Urinary bladder (tissue), 4 donors: Measurements from ENCODE around the gene LRRC71. TPM values are rescaled to one million over a fixed set of nuclear protein-coding genes. Genes with fewer than 3 reads are reported as not detected.

ENCODE experiments used
- DNase-seq: peaks from one replicate; pipeline ENCODE4 v3.0.0-alpha.2; 2015; ENCODE audit errors: extremely low spot score
- H3K27ac ChIP-seq: one replicate; pipeline ENCODE4 v1.5.1; 2013; ENCODE audit warnings: low read depth, mild to moderate bottlenecking, moderate library complexity
- H3K36me3 ChIP-seq: one replicate; pipeline ENCODE4 v1.6.1; 2013; ENCODE audit warnings: mild to moderate bottlenecking, moderate library complexity; ENCODE audit not compliant: insufficient read depth
- H3K4me1 ChIP-seq: one replicate; pipeline ENCODE4 v1.6.1; 2013; ENCODE audit warnings: mild to moderate bottlenecking, moderate library complexity; ENCODE audit not compliant: insufficient read depth
- H3K4me3 ChIP-seq: one replicate; pipeline ENCODE4 v1.5.1; 2013; ENCODE audit warnings: low read depth, low read length
- WGBS: extraction: QIAGEN DNeasy Blood & Tissue Kit; methylation state at CpG from one replicate; pipeline ENCODE4 v1.1.7; 2013; 5-methylcytosine and 5-hydroxymethylcytosine counted together
- polyA plus RNA-seq: library from polyadenylated mRNA; stranded (reverse); fragments of 200-250 nt; gene quantifications from one replicate; pipeline ENCODE4 v1.2.3, GENCODE V29; 2013
- total RNA-seq: library from RNA; depleted of rRNA; stranded (reverse); fragments of >200 nt; gene quantifications from one replicate; pipeline ENCODE4 v1.2.3, GENCODE V29; 2014
- donor health status: healthy with polysubstance abuse.
- donor health status: healthy.

LRRC71 gene
- total and polyA plus RNA-seq, 2 donors, result 0.16 TPM; not detected in 1

DNA sequence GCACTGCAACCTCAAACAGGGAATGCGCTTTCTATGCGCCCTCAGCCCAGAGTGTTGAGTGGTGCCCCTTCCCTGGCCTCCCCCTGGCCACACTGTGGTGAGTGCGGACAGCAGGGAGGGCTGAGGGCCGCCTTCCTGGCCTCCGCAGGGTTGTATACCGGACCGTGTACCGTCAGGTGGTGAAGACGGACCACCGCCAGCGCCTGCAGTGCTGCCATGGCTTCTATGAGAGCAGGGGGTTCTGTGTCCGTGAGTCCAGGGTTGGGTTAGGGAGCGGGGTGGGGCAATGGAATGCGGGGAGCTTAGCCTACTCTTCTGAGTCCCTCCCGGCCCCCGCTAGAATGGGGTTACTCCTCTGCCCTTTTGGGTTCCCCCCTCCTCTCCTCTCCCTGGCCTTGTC, 15.3 kb upstream of the LRRC71 start:
- no peaks in the 10 kb centered on the region for H3K4me1 ChIP-seq
- no peak for DNase-seq
- H3K4me3 ChIP-seq, result no peak overlapping the region
- 87% methylated on average over 16 of the region's 16 CpGs for WGBS
- no peak overlapping the region for H3K27ac ChIP-seq
- no peaks in the 10 kb centered on the region for H3K36me3 ChIP-seq

DNA sequence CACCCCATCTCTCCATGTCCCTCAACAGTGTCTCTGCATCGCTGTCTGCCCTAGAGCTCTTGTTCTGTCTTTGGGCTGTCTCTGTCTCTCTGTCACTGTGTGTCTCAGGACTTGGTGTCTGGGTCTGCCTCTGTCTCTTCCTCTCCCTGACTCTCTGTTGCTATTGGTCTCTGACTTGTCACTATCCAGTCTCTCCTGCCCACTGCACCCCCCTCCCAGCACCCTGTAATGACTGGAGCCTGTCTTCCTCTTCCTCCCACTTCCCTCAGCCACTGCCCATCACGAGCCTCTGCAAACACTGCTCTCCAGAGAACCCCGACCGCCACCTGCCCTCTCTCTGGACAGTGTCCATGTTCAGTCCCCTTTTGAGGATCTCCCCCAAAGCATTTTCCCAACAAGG, 14.8 kb upstream of the LRRC71 start:
- 72% methylated on average over 4 of the region's 4 CpGs for WGBS
- no peaks in the 10 kb centered on the region for H3K36me3 ChIP-seq
- H3K4me1 ChIP-seq, result no peaks in the 10 kb centered on the region
- H3K4me3 ChIP-seq, result no peak overlapping the region
- no peak for DNase-seq
- no peak overlapping the region for H3K27ac ChIP-seq

DNA sequence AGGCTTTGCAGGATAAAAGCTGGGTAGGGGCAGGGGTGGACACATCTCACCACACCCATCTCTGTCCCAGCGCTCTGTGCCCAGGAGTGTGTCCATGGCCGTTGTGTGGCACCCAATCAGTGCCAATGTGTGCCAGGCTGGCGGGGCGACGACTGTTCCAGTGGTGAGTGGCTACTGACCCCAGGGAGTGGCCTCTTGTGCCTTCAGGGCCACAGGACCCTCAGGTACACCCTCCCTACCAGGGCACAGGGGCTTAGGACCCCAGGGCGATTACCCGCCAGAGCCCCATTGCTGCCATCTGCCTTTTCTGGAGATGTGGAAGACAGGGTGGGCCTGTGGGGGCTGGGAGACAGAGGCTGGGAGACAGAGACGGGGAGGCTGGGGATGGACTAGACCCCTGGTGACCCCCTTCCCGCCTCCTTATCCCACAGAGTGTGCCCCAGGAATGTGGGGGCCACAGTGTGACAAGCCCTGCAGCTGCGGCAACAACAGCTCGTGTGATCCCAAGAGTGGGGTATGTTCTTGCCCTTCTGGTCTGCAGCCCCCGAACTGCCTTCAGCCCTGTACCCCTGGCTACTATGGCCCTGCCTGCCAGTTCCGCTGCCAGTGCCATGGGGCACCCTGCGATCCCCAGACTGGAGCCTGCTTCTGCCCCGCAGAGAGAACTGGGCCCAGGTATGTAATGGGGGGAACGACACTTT, 14.1 kb upstream of the LRRC71 start:
- Histone ChIP-seq H3K27ac (no peak overlapping the region), H3K4me3 (no peak overlapping the region), H3K36me3 (no peaks in the 10 kb centered on the region), H3K4me1 (no peaks in the 10 kb centered on the region)
- DNase-seq, result no peak
- 94% methylated on average over 16 of the region's 16 CpGs for WGBS

DNA sequence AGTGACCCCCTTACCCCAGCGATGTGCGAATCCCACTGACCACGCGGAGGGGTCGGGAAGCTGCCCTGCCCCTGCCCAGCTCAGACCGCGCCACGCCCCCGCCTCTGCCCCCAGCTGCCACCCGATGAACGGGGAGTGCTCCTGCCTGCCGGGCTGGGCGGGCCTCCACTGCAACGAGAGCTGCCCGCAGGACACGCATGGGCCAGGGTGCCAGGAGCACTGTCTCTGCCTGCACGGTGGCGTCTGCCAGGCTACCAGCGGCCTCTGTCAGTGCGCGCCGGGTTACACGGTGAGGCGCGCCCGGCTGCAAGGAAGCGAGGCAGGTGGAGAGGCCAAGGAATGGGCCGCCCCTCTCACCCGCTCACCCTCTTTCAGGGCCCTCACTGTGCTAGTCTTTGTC, 11.9 kb upstream of the LRRC71 start:
- Histone ChIP-seq H3K4me1 (no peaks in the 10 kb centered on the region), H3K4me3 (no peak overlapping the region), H3K27ac (no peak overlapping the region), H3K36me3 (no peaks in the 10 kb centered on the region)
- DNase-seq, result no peak
- 75% methylated on average over 29 of the region's 29 CpGs for WGBS

DNA sequence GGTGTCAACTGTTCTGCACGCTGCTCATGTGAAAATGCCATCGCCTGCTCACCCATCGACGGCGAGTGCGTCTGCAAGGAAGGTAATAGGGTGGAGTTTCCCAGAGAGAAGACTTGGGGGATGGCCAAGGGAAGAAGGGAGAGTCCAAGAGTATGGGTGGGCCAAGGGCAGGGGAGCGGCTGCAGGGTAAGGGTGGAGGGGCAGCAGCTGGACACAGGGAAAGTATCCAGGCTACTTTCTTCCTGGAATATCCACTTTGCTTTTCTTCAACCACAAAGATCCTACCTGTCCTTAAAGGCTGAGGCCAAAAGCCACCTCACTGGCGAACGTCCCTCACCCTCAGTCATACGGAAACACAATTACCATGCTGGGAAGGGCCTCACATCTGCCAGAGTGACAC, 11.5 kb upstream of the LRRC71 start:
- DNase-seq, result no peak
- Histone ChIP-seq H3K27ac (no peak overlapping the region), H3K4me1 (no peaks in the 10 kb centered on the region), H3K4me3 (no peak overlapping the region), H3K36me3 (no peaks in the 10 kb centered on the region)
- WGBS, result 65% methylated on average over 10 of the region's 10 CpGs

DNA sequence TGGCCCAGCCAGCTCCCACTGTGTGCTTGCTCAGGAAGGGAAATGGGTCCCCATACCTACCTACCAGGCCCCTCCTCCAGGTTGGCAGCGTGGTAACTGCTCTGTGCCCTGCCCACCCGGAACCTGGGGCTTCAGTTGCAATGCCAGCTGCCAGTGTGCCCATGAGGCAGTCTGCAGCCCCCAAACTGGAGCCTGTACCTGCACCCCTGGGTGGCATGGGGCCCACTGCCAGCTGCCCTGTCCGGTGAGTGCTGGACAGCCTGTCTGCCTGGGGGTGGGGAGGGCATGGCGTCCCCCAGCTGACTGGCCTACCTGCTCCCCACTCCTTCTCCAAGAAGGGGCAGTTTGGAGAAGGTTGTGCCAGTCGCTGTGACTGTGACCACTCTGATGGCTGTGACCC, 10.8 kb upstream of the LRRC71 start:
- H3K4me3 ChIP-seq, result no peak overlapping the region
- 82% methylated on average over 5 of the region's 5 CpGs for WGBS
- no peaks in the 10 kb centered on the region for H3K4me1 ChIP-seq
- no peaks in the 10 kb centered on the region for H3K36me3 ChIP-seq
- no peak for DNase-seq
- no peak overlapping the region for H3K27ac ChIP-seq

DNA sequence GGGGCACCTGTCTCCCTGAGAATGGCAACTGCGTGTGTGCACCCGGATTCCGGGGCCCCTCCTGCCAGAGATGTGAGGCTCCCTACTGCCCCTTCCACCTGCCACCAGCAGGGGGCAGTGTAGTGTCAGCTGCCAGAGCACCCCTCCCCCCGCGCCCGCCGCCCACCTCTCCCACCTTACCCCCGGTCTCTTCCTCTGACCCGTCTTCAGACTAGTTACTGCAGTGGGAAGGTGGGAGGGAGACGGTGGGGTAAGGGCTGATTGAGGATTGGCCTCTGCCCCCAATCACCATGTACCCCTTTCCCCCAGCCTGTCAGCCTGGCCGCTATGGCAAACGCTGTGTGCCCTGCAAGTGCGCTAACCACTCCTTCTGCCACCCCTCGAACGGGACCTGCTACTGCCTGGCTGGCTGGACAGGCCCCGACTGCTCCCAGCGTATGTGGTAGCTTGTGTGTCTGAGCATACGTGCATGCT, 10.1 kb upstream of the LRRC71 start:
- DNase-seq, result no peak
- Histone ChIP-seq H3K4me1 (no peaks in the 10 kb centered on the region), H3K27ac (no peak overlapping the region), H3K36me3 (no peaks in the 10 kb centered on the region), H3K4me3 (no peak overlapping the region)
- WGBS, result 49% methylated on average over 18 of the region's 18 CpGs

DNA sequence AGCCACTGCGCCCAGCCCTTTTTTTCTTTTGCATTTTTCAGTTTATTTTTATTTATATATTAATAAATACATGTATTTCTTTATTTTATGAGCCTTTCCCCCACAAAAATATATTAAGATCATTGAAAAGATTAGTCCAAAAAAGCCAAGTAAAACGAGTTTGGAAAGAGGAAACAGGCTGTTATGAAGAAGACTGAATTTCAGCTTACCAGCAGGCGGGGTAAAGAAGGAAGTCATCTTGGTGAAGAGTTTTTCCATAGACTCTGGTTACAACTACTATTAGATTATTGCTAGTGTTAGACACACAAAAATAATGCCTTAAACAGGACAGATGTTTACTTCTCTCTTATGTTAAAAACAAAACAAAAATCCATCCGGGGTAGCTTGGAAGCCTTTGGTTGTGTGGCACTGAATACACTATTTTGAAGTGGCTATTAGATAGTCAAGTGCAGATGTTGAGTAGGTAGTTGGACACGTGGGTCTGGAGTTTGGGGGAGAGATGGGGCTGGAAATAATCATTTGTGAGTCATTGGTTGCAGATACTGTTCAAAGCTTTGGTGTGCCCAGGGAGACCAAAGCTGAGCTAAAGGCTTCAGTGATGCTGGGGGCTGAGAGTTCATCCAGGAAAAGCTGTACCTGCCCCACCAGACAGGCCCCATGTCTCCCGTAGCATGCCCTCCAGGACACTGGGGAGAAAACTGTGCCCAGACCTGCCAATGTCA, 8.7 kb upstream of the LRRC71 start:
- DNase-seq, result no peak
- no peak overlapping the region for H3K27ac ChIP-seq
- WGBS, result 76% methylated on average over 6 of the region's 6 CpGs
- H3K4me3 ChIP-seq, result no peak overlapping the region
- no peaks in the 10 kb centered on the region for H3K4me1 ChIP-seq
- no peaks in the 10 kb centered on the region for H3K36me3 ChIP-seq

DNA sequence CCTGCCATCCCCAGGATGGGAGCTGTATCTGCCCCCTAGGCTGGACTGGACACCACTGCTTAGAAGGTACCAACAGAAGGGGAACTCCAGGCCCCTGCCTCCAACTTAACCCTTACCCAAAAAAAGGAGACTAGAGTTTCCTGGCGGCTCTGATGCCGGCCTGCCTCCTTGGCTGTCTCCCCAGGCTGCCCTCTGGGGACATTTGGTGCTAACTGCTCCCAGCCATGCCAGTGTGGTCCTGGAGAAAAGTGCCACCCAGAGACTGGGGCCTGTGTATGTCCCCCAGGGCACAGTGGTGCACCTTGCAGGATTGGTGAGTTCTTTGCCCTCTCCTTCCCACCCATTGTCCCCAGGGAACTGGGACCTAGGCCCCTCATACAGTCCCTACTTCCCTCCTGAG, 8.1 kb upstream of the LRRC71 start:
- no peaks in the 10 kb centered on the region for H3K4me1 ChIP-seq
- H3K36me3 ChIP-seq, result no peaks in the 10 kb centered on the region
- H3K4me3 ChIP-seq, result no peak overlapping the region
- no peak overlapping the region for H3K27ac ChIP-seq
- no peak for DNase-seq
- WGBS, result 72% methylated on average over 2 of the region's 2 CpGs

DNA sequence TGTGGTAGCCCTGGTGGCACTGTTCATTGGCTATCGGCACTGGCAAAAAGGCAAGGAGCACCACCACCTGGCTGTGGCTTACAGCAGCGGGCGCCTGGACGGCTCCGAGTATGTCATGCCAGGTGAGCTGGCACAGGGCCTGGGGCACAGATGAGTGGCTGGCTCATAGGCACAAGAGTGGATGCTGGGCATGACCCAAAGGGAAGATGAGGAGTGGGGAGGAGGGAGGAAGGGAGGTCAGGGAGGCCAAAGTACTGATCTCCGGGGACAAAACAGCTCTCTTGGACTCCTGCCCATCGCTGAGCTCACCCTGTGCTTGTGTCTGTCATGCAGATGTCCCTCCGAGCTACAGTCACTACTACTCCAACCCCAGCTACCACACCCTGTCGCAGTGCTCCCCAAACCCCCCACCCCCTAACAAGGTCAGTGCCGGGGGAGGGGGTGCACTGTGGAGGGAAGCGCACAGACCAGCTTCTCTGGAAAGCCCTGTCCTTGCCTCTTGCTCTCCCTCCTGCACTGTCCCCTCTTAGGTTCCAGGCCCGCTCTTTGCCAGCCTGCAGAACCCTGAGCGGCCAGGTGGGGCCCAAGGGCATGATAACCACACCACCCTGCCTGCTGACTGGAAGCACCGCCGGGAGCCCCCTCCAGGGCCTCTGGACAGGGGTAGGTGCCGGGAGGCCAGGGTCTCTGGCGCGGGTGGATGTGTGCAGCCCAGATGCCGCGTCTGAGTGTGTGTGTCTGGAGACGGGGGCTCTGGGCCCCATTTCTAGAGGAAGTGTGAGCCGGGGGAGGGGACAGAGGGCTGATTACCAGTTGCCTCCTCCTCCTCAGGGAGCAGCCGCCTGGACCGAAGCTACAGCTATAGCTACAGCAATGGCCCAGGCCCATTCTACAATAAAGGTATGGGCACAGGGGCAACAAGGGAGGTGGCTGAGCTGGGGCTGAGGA, 7.3 kb upstream of the LRRC71 start:
- WGBS, result 61% methylated on average over 24 of the region's 24 CpGs
- Histone ChIP-seq H3K36me3 (no peaks in the 10 kb centered on the region), H3K27ac (no peak overlapping the region), H3K4me1 (no peaks in the 10 kb centered on the region), H3K4me3 (no peak overlapping the region)
- DNase-seq, result no peak

DNA sequence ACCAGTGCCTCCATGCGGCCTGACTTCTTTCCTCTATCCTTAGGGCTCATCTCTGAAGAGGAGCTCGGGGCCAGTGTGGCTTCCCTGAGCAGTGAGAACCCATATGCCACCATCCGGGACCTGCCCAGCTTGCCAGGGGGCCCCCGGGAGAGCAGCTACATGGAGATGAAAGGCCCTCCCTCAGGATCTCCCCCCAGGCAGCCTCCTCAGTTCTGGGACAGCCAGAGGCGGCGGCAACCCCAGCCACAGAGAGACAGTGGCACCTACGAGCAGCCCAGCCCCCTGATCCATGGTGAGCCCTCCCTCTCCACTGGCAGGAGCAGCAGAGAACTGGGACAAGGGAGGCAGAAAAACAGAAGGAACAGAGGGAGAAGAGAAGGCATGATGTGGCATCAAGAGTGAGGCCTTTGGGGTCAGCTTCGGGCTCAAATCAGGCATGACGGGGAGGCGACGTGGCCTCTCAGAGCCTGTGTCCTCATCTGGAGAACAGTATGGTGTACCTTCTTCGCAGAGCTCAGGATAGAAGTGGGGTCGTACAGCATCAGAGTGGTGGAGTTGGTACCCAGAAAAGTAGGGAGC, 6.5 kb upstream of the LRRC71 start:
- no peak overlapping the region for H3K27ac ChIP-seq

DNA sequence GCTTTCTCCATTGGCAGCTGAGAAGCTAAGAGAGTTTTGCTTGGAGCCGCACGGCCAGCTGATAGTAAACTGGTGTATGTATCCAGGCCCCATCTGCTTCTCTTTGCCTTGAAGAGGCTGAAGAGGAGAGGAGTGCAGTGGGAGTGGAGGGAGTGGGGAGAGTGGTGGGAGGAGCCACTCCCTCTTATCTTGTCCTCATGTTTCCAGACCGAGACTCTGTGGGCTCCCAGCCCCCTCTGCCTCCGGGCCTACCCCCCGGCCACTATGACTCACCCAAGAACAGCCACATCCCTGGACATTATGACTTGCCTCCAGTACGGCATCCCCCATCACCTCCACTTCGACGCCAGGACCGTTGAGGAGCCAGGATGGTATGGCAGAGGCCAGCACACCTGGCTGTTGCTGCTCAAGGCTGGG, 6.0 kb upstream of the LRRC71 start:
- Histone ChIP-seq H3K4me3 (no peak overlapping the region), H3K36me3 (no peaks in the 10 kb centered on the region), H3K27ac (no peak overlapping the region), H3K4me1 (no peaks in the 10 kb centered on the region)
- WGBS, result 70% methylated on average over 9 of the region's 9 CpGs
- no peak for DNase-seq

More for the DNA sequence above, 6.5 kb upstream of the LRRC71 start:
- H3K4me3 ChIP-seq, result no peak overlapping the region
- no peaks in the 10 kb centered on the region for H3K36me3 ChIP-seq
- WGBS, result 84% methylated on average over 13 of the region's 13 CpGs
- H3K4me1 ChIP-seq, result no peaks in the 10 kb centered on the region
- no peak for DNase-seq

DNA sequence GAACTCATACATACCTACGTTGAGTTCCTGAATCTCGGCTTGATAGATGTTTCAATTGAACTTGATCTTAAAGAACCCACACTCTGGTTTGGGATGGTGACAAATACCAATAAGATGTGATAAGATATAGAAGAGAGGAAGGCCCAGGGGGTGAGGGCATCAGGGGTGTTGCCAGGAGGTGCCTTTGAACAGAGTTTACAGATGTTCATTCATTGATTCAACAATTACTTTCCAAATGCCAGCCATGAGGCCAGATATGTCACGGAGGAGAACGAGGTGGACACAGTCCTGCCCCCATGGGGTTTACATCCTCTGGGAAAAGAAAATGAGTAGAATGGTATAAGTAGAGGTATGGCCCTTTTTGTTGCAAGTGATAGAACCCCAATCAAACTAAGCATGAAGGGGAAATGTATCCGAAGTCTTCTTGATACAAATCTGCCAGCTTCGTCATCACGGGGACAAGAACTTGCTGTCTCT, 659 bp downstream of the LRRC71 start:
- 69% methylated on average over 7 of the region's 7 CpGs for WGBS
- no peak for DNase-seq
- Histone ChIP-seq H3K36me3 (no peaks in the 10 kb centered on the region), H3K27ac (no peak overlapping the region), H3K4me1 (no peaks in the 10 kb centered on the region), H3K4me3 (no peak overlapping the region)
